Esophagus (tissue), 2 donors: ENCODE measurements around the gene CTRL. TPM values are rescaled to one million over a fixed set of nuclear protein-coding genes. Genes with fewer than 3 reads are reported as not detected.

ENCODE experiments used
- H3K27ac ChIP-seq, 2 donors: one replicate each; pipeline ENCODE4 v1.5.1; 2013; ENCODE audit warnings: low read depth in 2 of 2, mild to moderate bottlenecking in 2 of 2, inconsistent platforms in 1 of 2, low read length in 1 of 2, moderate library complexity in 1 of 2
- H3K27me3 ChIP-seq, 2 donors: one replicate each; pipeline ENCODE4 v1.6.1; 2013; ENCODE audit warnings: low read length in 2 of 2, control low read depth in 1 of 2, mild to moderate bottlenecking in 1 of 2; ENCODE audit not compliant: insufficient read depth in 2 of 2, control insufficient read depth in 1 of 2
- H3K36me3 ChIP-seq, 2 donors: one replicate each; pipeline ENCODE4 v1.6.1; 2013; ENCODE audit warnings: low read length in 1 of 2; ENCODE audit not compliant: control insufficient read depth in 2 of 2, insufficient read depth in 2 of 2
- H3K4me1 ChIP-seq, 2 donors: one replicate each; pipeline ENCODE4 v1.6.1; 2013; ENCODE audit warnings: low read length in 1 of 2; ENCODE audit not compliant: control insufficient read depth in 2 of 2, insufficient read depth in 2 of 2
- H3K4me3 ChIP-seq, 2 donors: one replicate each; pipeline ENCODE4 v1.5.1; 2013; ENCODE audit warnings: low read length in 2 of 2, mild to moderate bottlenecking in 2 of 2, low read depth in 1 of 2, moderate library complexity in 1 of 2
- H3K9me3 ChIP-seq, 2 donors: one replicate each; pipeline ENCODE4 v1.6.1; 2013; ENCODE audit warnings: mild to moderate bottlenecking in 2 of 2, low read depth in 1 of 2, low read length in 1 of 2, moderate library complexity in 1 of 2; ENCODE audit not compliant: control insufficient read depth in 2 of 2, insufficient read depth in 1 of 2
- WGBS, 2 donors: extraction: QIAGEN DNeasy Blood & Tissue Kit; methylation state at CpG; one replicate each; pipeline ENCODE4 v1.1.7; 2013; 5-methylcytosine and 5-hydroxymethylcytosine counted together
- polyA plus RNA-seq, 2 donors: library from polyadenylated mRNA; stranded (reverse); fragments of 200-250 nt; gene quantifications; one replicate each; pipeline ENCODE4 v1.2.3, GENCODE V29; 2013
- donor health status: healthy with polysubstance abuse.
- donor health status: Bipolar disorder and iron deficiency.

CTRL gene
- polyA plus RNA-seq, 2 donors = 0.41 to 0.77 TPM

DNA sequence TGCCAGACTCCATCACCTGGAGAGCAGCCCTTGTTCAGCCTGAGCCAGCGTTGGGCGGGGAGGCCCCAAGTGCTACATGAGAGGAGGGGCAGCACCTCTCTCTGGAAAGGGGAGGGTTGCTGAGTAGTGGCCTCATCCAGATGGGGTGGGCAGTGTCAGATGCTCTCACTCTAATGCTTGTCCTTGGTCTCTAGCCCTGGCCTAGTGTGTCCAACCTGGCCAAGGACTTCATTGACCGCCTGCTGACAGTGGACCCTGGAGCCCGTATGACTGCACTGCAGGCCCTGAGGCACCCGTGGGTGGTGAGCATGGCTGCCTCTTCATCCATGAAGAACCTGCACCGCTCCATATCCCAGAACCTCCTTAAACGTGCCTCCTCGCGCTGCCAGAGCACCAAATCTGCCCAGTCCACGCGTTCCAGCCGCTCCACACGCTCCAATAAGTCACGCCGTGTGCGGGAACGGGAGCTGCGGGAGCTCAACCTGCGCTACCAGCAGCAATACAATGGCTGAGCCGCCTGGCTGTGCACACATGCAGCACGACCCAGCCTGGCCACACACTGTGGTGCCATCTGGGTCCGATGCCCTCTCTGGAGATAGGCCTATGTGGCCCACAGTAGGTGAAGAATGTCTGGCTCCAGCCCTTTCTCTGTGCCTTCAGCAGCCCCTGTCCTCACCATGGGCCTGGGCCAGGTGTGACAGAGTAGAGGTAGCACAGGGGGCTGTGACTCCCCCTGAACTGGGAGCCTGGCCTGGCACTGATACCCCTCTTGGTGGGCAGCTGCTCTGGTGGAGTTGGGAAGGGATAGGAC, 4.3 kb downstream of the CTRL start:
- Histone ChIP-seq H3K27me3 (no peaks in the 10 kb centered on the region), H3K4me1 (peaks cover 0 to 7% of the 10 kb centered on the region in 2 donors), H3K4me3 (no peak overlapping the region), H3K9me3 (no peaks in the 10 kb centered on the region), H3K36me3 (peaks cover 3 to 28% of the 10 kb centered on the region in 2 donors), H3K27ac (no peak overlapping the region)
- WGBS, 2 donors = 81 to 89% methylated on average over 22 of the region's 22 CpGs

DNA sequence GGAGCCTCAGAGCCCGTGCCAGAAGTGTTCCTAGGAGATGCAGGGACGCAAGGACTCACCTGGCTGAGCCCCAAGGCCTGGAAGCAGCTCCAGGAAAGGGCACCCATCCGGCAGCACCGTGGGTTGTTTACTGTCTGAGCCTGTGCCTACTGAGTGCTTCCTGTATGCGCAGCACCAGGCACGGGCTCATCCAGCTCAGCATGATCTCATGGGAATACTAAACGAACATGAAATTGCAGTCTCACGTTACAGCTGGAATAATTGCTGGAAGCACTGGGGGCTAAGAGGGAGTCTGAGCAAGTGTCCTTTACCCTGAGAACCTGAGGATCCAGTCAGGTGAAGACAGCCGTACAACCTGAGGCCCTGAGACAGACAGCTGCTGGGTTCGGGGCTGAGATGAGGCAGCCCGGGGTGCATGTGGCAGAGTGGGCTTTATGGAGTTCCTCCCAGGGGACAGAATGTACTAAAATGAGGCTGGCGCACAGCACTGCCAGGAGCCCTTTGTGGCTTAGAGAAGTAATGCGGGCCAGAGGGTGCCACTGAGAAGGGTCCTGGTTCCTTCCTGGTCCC, 5.4 kb downstream of the CTRL start:
- WGBS, 2 donors = 39 to 49% methylated on average over 13 of the region's 13 CpGs
- peaks cover 0 to 7% of the 10 kb centered on the region in 2 donors for H3K4me1 ChIP-seq
- H3K27me3 ChIP-seq = no peaks in the 10 kb centered on the region
- H3K27ac ChIP-seq = no peak overlapping the region
- no peaks in the 10 kb centered on the region for H3K9me3 ChIP-seq
- H3K36me3 ChIP-seq = peaks cover 3 to 28% of the 10 kb centered on the region in 2 donors
- no peak overlapping the region for H3K4me3 ChIP-seq

DNA sequence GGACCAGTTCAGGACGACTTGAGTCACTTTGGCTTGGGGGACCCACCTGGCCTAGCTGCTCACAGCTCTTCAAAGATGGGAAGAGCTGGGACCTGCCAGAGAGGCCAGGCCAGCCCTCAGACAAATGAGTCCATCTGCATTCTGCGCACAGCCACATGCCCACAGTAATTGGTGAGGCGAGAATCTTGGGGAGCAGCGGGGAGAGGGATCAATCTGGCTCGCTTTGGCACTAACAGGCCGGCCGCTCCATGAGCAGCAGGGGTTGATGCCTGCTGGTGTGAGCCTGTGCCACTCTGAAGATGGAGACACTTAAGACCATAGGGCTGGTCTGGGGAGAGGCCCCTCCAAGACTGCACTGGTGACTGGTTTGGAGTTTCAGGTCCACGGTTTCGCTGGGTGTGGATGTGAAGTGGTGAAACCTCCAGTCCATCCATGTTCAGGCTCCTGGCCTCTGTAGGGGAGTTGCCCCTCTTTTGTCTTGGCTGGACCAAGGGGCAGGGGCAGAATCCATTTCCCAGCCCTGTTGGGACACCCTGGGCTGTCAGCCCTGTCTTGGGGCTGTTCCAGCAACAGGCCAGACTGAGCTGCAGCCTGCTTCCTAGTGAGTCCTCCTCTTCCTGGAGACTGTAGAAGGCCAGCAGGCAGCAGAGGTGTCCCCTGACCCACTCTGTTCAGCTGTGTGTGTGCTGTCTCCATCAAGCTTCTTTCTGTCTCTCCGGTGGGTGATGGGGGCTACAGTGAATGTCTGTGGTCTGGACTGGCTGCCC, 7.3 kb downstream of the CTRL start:
- no peaks in the 10 kb centered on the region for H3K27me3 ChIP-seq
- peaks cover 0 to 12% of the 10 kb centered on the region in 2 donors for H3K4me1 ChIP-seq
- no peaks in the 10 kb centered on the region for H3K9me3 ChIP-seq
- peak overlapping the region in 1 of 2 donors; percentile 40 for H3K27ac ChIP-seq
- peaks cover 3 to 24% of the 10 kb centered on the region in 2 donors for H3K36me3 ChIP-seq
- WGBS, 2 donors = 85 to 94% methylated on average over 10 of the region's 10 CpGs
- H3K4me3 ChIP-seq = no peak overlapping the region

- 52 to 53% methylated on average over 10 of the region's 10 CpGs for WGBS, 2 donors
- H3K9me3 ChIP-seq = no peaks in the 10 kb centered on the region
- H3K4me3 ChIP-seq = no peak overlapping the region
- peaks cover 3 to 26% of the 10 kb centered on the region in 2 donors for H3K36me3 ChIP-seq
- peak overlapping the region in 1 of 2 donors; percentile 40 for H3K27ac ChIP-seq
- peaks cover 0 to 12% of the 10 kb centered on the region in 2 donors for H3K4me1 ChIP-seq
- H3K27me3 ChIP-seq = no peaks in the 10 kb centered on the region
Measured at GRCh38 chr16:67923414-67924116, 8.1 kb downstream of the CTRL start.

DNA sequence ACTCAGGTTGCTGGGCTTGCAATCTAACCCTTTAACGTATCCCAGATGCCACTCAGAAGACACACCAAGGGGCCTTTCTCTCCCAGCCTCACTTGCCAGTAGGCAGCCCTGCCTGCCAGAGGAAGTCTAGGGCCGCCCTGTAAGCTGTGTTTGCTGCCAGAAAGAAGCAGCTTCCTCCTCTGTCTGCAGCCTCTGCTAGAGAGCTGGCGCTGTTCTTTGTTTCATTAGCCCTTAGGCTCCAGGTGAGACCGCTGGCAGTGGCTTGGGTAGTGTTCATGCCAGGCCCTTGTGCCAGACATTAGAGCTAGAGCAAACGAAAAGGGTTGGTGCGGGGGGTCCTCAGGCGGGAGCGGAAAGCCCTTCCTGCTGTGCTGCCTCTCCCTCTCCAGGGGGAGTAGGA, 8.9 kb downstream of the CTRL start:
- Histone ChIP-seq H3K27ac (peak overlapping the region in 1 of 2 donors; percentile 55), H3K9me3 (no peaks in the 10 kb centered on the region), H3K36me3 (peaks cover 3 to 24% of the 10 kb centered on the region in 2 donors), H3K27me3 (no peaks in the 10 kb centered on the region), H3K4me1 (peaks cover 0 to 12% of the 10 kb centered on the region in 2 donors), H3K4me3 (no peak overlapping the region)
- WGBS, 2 donors = 55 to 56% methylated on average over 8 of the region's 8 CpGs

GRCh38 chr16:67922221-67922620, 9.4 kb downstream of the CTRL start:
- no peaks in the 10 kb centered on the region for H3K9me3 ChIP-seq
- no peak overlapping the region for H3K27ac ChIP-seq
- WGBS, 2 donors = 61 to 67% methylated on average over 5 of the region's 5 CpGs
- H3K4me1 ChIP-seq = peaks cover 2 to 16% of the 10 kb centered on the region in 2 donors
- H3K36me3 ChIP-seq = peaks cover 0 to 20% of the 10 kb centered on the region in 2 donors
- no peak overlapping the region for H3K4me3 ChIP-seq
- H3K27me3 ChIP-seq = no peaks in the 10 kb centered on the region

GRCh38 chr16:67919622-67920221, 11.9 kb downstream of the CTRL start:
- Histone ChIP-seq H3K4me1 (peaks cover 2 to 21% of the 10 kb centered on the region in 2 donors), H3K27ac (peak overlapping the region in 1 of 2 donors; percentile 6), H3K9me3 (no peaks in the 10 kb centered on the region), H3K36me3 (peaks cover 0 to 24% of the 10 kb centered on the region in 2 donors), H3K4me3 (no peak overlapping the region), H3K27me3 (no peaks in the 10 kb centered on the region)
- WGBS, 2 donors = 64 to 73% methylated on average over 6 of the region's 6 CpGs

- 69 to 73% methylated on average over 4 of the region's 4 CpGs for WGBS, 2 donors
- Histone ChIP-seq H3K4me3 (no peak overlapping the region), H3K36me3 (peaks cover 0 to 21% of the 10 kb centered on the region in 2 donors), H3K4me1 (peaks cover 2 to 15% of the 10 kb centered on the region in 2 donors), H3K9me3 (no peaks in the 10 kb centered on the region), H3K27ac (no peak overlapping the region), H3K27me3 (no peaks in the 10 kb centered on the region)
Measured at GRCh38 chr16:67917852-67918236, 13.8 kb downstream of the CTRL start.
